GM19023 (cell line): ENCODE results near the gene PPP1R16B.
"Not testable (repeated sequence)": the region's sequence is repeated elsewhere in the genome, so short reads cannot be mapped to it uniquely, and the experiment has no call there.

Experiments
- ATAC-seq: cut with Tn5 transposase; IDR thresholded peaks from one replicate; pipeline ENCODE4 v1.9.1; 2021; ENCODE audit warnings: mild to moderate bottlenecking, moderate library complexity; ENCODE audit not compliant: unreplicated experiment

Gene PPP1R16B

GRCh38 chr20:38957235-38957876 is 151.9 kb downstream of the PPP1R16B start:
- ATAC-seq, result no peak

GRCh38 chr20:38957915-38958485 is 152.5 kb downstream of the PPP1R16B start:
- no peak for ATAC-seq

- ATAC-seq, result not testable (repeated sequence)
Observed at GRCh38 chr20:38960187-38960687, 154.7 kb downstream of the PPP1R16B start.

GRCh38 chr20:38961530-38962043 is 156.1 kb downstream of the PPP1R16B start:
- ATAC-seq, result no peak

- peak; percentile 95 for ATAC-seq
Observed at GRCh38 chr20:38962044-38962927, 156.8 kb downstream of the PPP1R16B start, which contains the start of gene DHX35. DHX35 (plus strand) TSS chr20:38962344; CDS start chr20:38962368, 24 bp downstream.

GRCh38 chr20:38962928-38963401 is 157.5 kb downstream of the PPP1R16B start:
- no peak for ATAC-seq

GRCh38 chr20:38963745-38964144 is 158.2 kb downstream of the PPP1R16B start:
- no peak for ATAC-seq

- no peak for ATAC-seq
Observed at GRCh38 chr20:38965264-38965663, 159.8 kb downstream of the PPP1R16B start.

- no peak for ATAC-seq
Observed at GRCh38 chr20:38968090-38968489, 162.6 kb downstream of the PPP1R16B start.

GRCh38 chr20:38969708-38970107 is 164.2 kb downstream of the PPP1R16B start:
- ATAC-seq, result no peak

- ATAC-seq, result no peak
Observed at GRCh38 chr20:38970302-38970701, 164.8 kb downstream of the PPP1R16B start.
